H9 (cell line): ENCODE data around the gene TOM1L2. TPM values are rescaled to one million over a fixed set of nuclear protein-coding genes. Genes with fewer than 3 reads are reported as not detected.

ENCODE experiments used
- DNase-seq: peaks from one replicate; pipeline ENCODE4 v3.0.0-alpha.2; 2017
- H2AFZ ChIP-seq: one replicate; pipeline ENCODE4 v1.6.1; 2013; ENCODE audit warnings: mild to moderate bottlenecking, low read length, control low read depth, moderate library complexity
- H2AK5ac ChIP-seq: 2 replicates; pipeline ENCODE4 v1.6.1; 2013; ENCODE audit warnings: low read length, control low read depth, mixed read lengths; ENCODE audit not compliant: insufficient read length
- H2BK120ac ChIP-seq: one replicate; pipeline ENCODE4 v1.6.1; 2013; ENCODE audit warnings: low read depth, mild to moderate bottlenecking, low read length, control low read depth, inconsistent platforms; ENCODE audit not compliant: poor library complexity, severe bottlenecking
- H2BK12ac ChIP-seq: 2 replicates; pipeline ENCODE4 v1.6.1; 2013; ENCODE audit warnings: low read length, control low read depth, mixed read lengths, low read depth; ENCODE audit not compliant: insufficient read length
- H2BK15ac ChIP-seq: 2 replicates; pipeline ENCODE4 v1.6.1; 2013; ENCODE audit warnings: low read depth, low read length, control low read depth
- H2BK20ac ChIP-seq: one replicate; pipeline ENCODE4 v1.6.1; 2013; ENCODE audit warnings: low read depth, mild to moderate bottlenecking, low read length, control low read depth, inconsistent platforms; ENCODE audit not compliant: poor library complexity, severe bottlenecking
- H2BK5ac ChIP-seq: 2 replicates; pipeline ENCODE4 v1.6.1; 2013; ENCODE audit warnings: low read length, control low read depth, mixed read lengths; ENCODE audit not compliant: insufficient read length
- H3K14ac ChIP-seq: 2 replicates; pipeline ENCODE4 v1.6.1; 2013; ENCODE audit warnings: low read length, control low read depth; ENCODE audit not compliant: insufficient read depth
- H3K18ac ChIP-seq: 2 replicates; pipeline ENCODE4 v1.6.1; 2013; ENCODE audit warnings: low read depth, mild to moderate bottlenecking, mixed read lengths, low read length, control low read depth; ENCODE audit not compliant: insufficient read length
- H3K23ac ChIP-seq: 2 replicates; pipeline ENCODE4 v1.6.1; 2013; ENCODE audit warnings: low read length, control low read depth, mixed read lengths, low read depth; ENCODE audit not compliant: insufficient read length
- H3K23me2 ChIP-seq: 2 replicates; pipeline ENCODE4 v1.6.1; 2013; ENCODE audit warnings: low read depth, mild to moderate bottlenecking, mixed read lengths, low read length, control low read depth; ENCODE audit not compliant: insufficient read length, poor library complexity, severe bottlenecking
- H3K27ac ChIP-seq: 2 replicates; pipeline ENCODE4 v1.5.1; 2013; ENCODE audit warnings: low read length, control low read depth, mixed read lengths, low read depth; ENCODE audit not compliant: insufficient read length
- H3K27me3 ChIP-seq: 2 replicates; pipeline ENCODE4 v1.6.1; 2013; ENCODE audit warnings: low read length, control low read depth, inconsistent platforms; ENCODE audit not compliant: insufficient read depth
- H3K4ac ChIP-seq: 2 replicates; pipeline ENCODE4 v1.6.1; 2013; ENCODE audit warnings: low read depth, mild to moderate bottlenecking, control low read depth, inconsistent platforms, low read length, moderate library complexity
- H3K4me1 ChIP-seq: 2 replicates; pipeline ENCODE4 v1.6.1; 2013; ENCODE audit warnings: low read length, control low read depth, inconsistent platforms; ENCODE audit not compliant: insufficient read depth
- H3K4me2 ChIP-seq: 2 replicates; pipeline ENCODE4 v1.6.1; 2013; ENCODE audit warnings: low read length, control low read depth, mixed read lengths; ENCODE audit not compliant: insufficient read length, insufficient read depth
- H3K56ac ChIP-seq: 2 replicates; pipeline ENCODE4 v1.6.1; 2013; ENCODE audit warnings: low read depth, mild to moderate bottlenecking, mixed read lengths, low read length, control low read depth; ENCODE audit not compliant: insufficient read length
- H3K79me1 ChIP-seq: 2 replicates; pipeline ENCODE4 v1.6.1; 2013; ENCODE audit warnings: low read depth, mild to moderate bottlenecking, moderate library complexity, low read length, control low read depth, inconsistent platforms; ENCODE audit not compliant: insufficient read depth, poor library complexity, severe bottlenecking
- H3K79me2 ChIP-seq: 2 replicates; pipeline ENCODE4 v1.6.1; 2013; ENCODE audit warnings: low read length, control low read depth, inconsistent platforms; ENCODE audit not compliant: insufficient read depth
- H3K9ac ChIP-seq: 2 replicates; pipeline ENCODE4 v1.6.1; 2013; ENCODE audit warnings: low read length, control low read depth, mixed read lengths; ENCODE audit not compliant: insufficient read length; ENCODE audit errors: extremely low read depth
- H3K9me3 ChIP-seq: one replicate; pipeline ENCODE4 v1.6.1; 2013; ENCODE audit warnings: low read depth, low read length, inconsistent platforms; ENCODE audit not compliant: control insufficient read depth
- H3T11ph ChIP-seq: one replicate; pipeline ENCODE4 v1.6.1; 2013; ENCODE audit warnings: mild to moderate bottlenecking, low read length, control low read depth, inconsistent platforms
- H4K20me1 ChIP-seq: one replicate; pipeline ENCODE4 v1.6.1; 2013; ENCODE audit not compliant: control insufficient read depth, insufficient read length, insufficient read depth
- H4K5ac ChIP-seq: 2 replicates; pipeline ENCODE4 v1.6.1; 2013; ENCODE audit warnings: low read depth, mild to moderate bottlenecking, mixed read lengths, low read length, control low read depth; ENCODE audit not compliant: insufficient read length
- H4K8ac ChIP-seq: replicated peaks from 2 replicates; pipeline ENCODE4 v1.6.1; 2013; ENCODE audit warnings: low read length, control low read depth, mixed read lengths, low read depth; ENCODE audit not compliant: insufficient read length
- H4K91ac ChIP-seq: 2 replicates; pipeline ENCODE4 v1.6.1; 2013; ENCODE audit warnings: low read depth, mild to moderate bottlenecking, moderate library complexity, mixed read lengths, low read length, control low read depth; ENCODE audit not compliant: insufficient read length
- H3K27ac Mint-ChIP-seq, 3 experiments: 2 replicates in 2 of 3; 3 replicates in 1 of 3; pipeline ENCODE4 v1.8.0; 2020 to 2021; ENCODE audit warnings: mixed read lengths in 3 of 3, mild to moderate bottlenecking in 1 of 3, moderate library complexity in 1 of 3
- H3K27me3 Mint-ChIP-seq: 2 replicates; pipeline ENCODE4 v1.8.0; 2021; ENCODE audit warnings: low read depth, mild to moderate bottlenecking, moderate library complexity, mixed read lengths
- H3K36me3 Mint-ChIP-seq, 3 experiments: 2 replicates in 2 of 3; 3 replicates in 1 of 3; pipeline ENCODE4 v1.8.0; 2020 to 2021; ENCODE audit warnings: low read depth in 3 of 3, mixed read lengths in 3 of 3; ENCODE audit not compliant: insufficient read depth in 1 of 3
- H3K4me1 Mint-ChIP-seq, 2 experiments: 2 replicates each; pipeline ENCODE4 v1.8.0; 2020; ENCODE audit warnings: mixed read lengths in 2 of 2
- H3K4me3 Mint-ChIP-seq, 2 experiments: 2 replicates in 1 of 2; 3 replicates in 1 of 2; pipeline ENCODE4 v1.8.0; 2020 to 2021; ENCODE audit warnings: mild to moderate bottlenecking in 2 of 2, mixed read lengths in 2 of 2, moderate library complexity in 1 of 2
- H3K9me3 Mint-ChIP-seq, 2 experiments: 2 replicates in 1 of 2; 3 replicates in 1 of 2; pipeline ENCODE4 v1.8.0; 2020; ENCODE audit warnings: mild to moderate bottlenecking in 2 of 2, mixed read lengths in 2 of 2, moderate library complexity in 1 of 2
- CTCF ChIP-seq: fragments of 200-600 bp; sonication (generic); conservative IDR thresholded peaks from 3 replicates; pipeline ENCODE4 v1.8.0; 2021; ENCODE audit warnings: antibody characterized with exemption, mild to moderate bottlenecking
- WGBS: extraction: QIAGEN DNeasy Blood & Tissue Kit; methylation state at CpG from one replicate; pipeline ENCODE4 v1.1.7; 2013; ENCODE audit warnings: missing lambda C conversion rate, low lambda C conversion rate, mixed read lengths; ENCODE audit not compliant: insufficient read length; ENCODE audit errors: extremely low coverage; 5-methylcytosine and 5-hydroxymethylcytosine counted together
- total RNA-seq: library from RNA; stranded (reverse); gene quantifications from 2 replicates; pipeline ENCODE4 v1.2.1, GENCODE V29; 2021

Gene TOM1L2
- total RNA-seq, 1 experiment from 2014 or later: 4.6 TPM

- Histone ChIP-seq H3K14ac (no peak overlapping the region; the same call in 1 of the 2 replicates), H2BK20ac (no peak overlapping the region), H3K23ac (no peak overlapping the region), H3K27ac (no peak overlapping the region), H3K9ac (no peak overlapping the region), H2BK5ac (no peak overlapping the region), H3K56ac (no peak overlapping the region), H3K27me3 (no peaks in the 10 kb centered on the region), H3K23me2 (no peaks in the 10 kb centered on the region), H4K91ac (peak overlapping the region; percentile 6), H3K4me1 (peaks cover 9% of the 10 kb centered on the region), H2BK120ac (no peak overlapping the region), H2BK12ac (no peak overlapping the region), H3K9me3 (no peaks in the 10 kb centered on the region), H2BK15ac (no peak overlapping the region), H4K8ac (no peak overlapping the region), H3K4ac (no peak overlapping the region), H3K18ac (no peak overlapping the region), H3T11ph (no peak overlapping the region), H4K5ac (no peak overlapping the region), H3K4me2 (no peak overlapping the region), H2AFZ (no peak overlapping the region), H3K79me2 (no peaks in the 10 kb centered on the region), H4K20me1 (no peaks in the 10 kb centered on the region), H3K79me1 (no peaks in the 10 kb centered on the region), H2AK5ac (peak overlapping the region; percentile 52)
- Mint-ChIP-seq H3K27me3 (peaks cover under 1% of the 10 kb centered on the region; the same call in 1 of the 2 replicates), H3K4me3 (peak overlapping the region in 1 of 2 experiments; percentile 54; a peak in 1 of 5 replicates), H3K9me3 (no peaks in the 10 kb centered on the region; a peak in 1 of 5 replicates), H3K27ac (no peak overlapping the region), H3K36me3 (peaks cover 0 to under 1% (median 0%) of the 10 kb centered on the region in 3 experiments; a peak in 1 of 7 replicates), H3K4me1 (peaks cover 45 to 66% of the 10 kb centered on the region in 2 experiments)
- WGBS: no CpG with 5 or more reads among the region's 8 CpGs
- no peak for DNase-seq
- TF ChIP-seq CTCF: no peak
These were observed 126.2 kb downstream of the TOM1L2 start for GRCh38 chr17:17846003-17846402.
